B cell (primary cell): ENCODE data around the gene THAP4. TPM values are rescaled to one million over a fixed set of nuclear protein-coding genes. Genes with fewer than 3 reads are reported as not detected.
"Not testable (repeated sequence)": the region's sequence is repeated elsewhere in the genome, so short reads cannot be mapped to it uniquely, and the experiment has no call there.

ENCODE experiments used
- ATAC-seq: fragments of 200-7000 bp; cut with Tn5 transposase; one replicate; pipeline ENCODE4 v1.10.0; 2021; ENCODE audit warnings: low read depth, mild to moderate bottlenecking, moderate number of reproducible peaks, moderate library complexity
- CTCF ChIA-PET: fragments of 350-600 bp; sonication (Branson Sonifier 250); formaldehyde crosslinking; loops from one replicate; lab custom pipeline; 2021; ENCODE audit warnings: antibody characterized with exemption, inconsistent platforms; lab: Charles Lee
- POLR2A ChIA-PET: fragments of 350-600 bp; sonication (Branson Sonifier 250); formaldehyde crosslinking; loops from one replicate; lab custom pipeline; 2021; ENCODE audit warnings: antibody characterized with exemption; lab: Charles Lee
- DNase-seq: peaks from one replicate; pipeline ENCODE4 v3.0.0; 2013
- H2AFZ ChIP-seq: 2 replicates; pipeline ENCODE4 v1.6.1; 2012; ENCODE audit warnings: mild to moderate bottlenecking, low read depth, low read length; ENCODE audit not compliant: insufficient read depth, poor library complexity, severe bottlenecking
- H3K27ac ChIP-seq, 2 donors: 1 replicate in 1 of 2; 2 replicates in 1 of 2; pipeline ENCODE4 v1.5.1; 2012 to 2013; ENCODE audit warnings: low read length in 2 of 2, mild to moderate bottlenecking in 2 of 2, moderate library complexity in 1 of 2
- H3K27me3 ChIP-seq, 4 experiments: fragments of 200-600 bp in 1 of 4; sonication (generic) in 1 of 4; replicated peaks in 1 of 4; 1 replicate in 2 of 4; 2 replicates in 2 of 4; pipeline versions ENCODE4 v1.6.1 to v1.7.0; 2013 to 2016; ENCODE audit warnings: low read length in 3 of 4, mild to moderate bottlenecking in 2 of 4, mixed read lengths in 1 of 4, moderate library complexity in 1 of 4; ENCODE audit not compliant: insufficient read depth in 4 of 4, control insufficient read depth in 3 of 4; ENCODE audit errors: control extremely low read depth in 1 of 4
- H3K36me3 ChIP-seq, 2 experiments: replicated peaks in 1 of 2; 1 replicate in 1 of 2; 2 replicates in 1 of 2; pipeline versions ENCODE4 v1.6.1 to v1.7.1; 2013; ENCODE audit warnings: low read length in 1 of 2; ENCODE audit not compliant: insufficient read depth in 2 of 2, control insufficient read depth in 1 of 2; ENCODE audit errors: control extremely low read depth in 1 of 2, extremely low read depth in 1 of 2
- H3K4me1 ChIP-seq, 2 donors: fragments of 200-600 bp in 1 of 2; sonication (generic) in 1 of 2; 1 replicate in 1 of 2; 2 replicates in 1 of 2; pipeline versions ENCODE4 v1.5.1 to v1.6.1; 2013 to 2017; ENCODE audit warnings: low read length in 2 of 2; ENCODE audit not compliant: control insufficient read depth in 2 of 2, insufficient read depth in 2 of 2
- H3K4me2 ChIP-seq: replicated peaks from 2 replicates; pipeline ENCODE3; 2012; ENCODE audit warnings: mild to moderate bottlenecking, low read depth, low read length; ENCODE audit not compliant: poor library complexity, severe bottlenecking
- H3K4me3 ChIP-seq, 5 experiments: fragments of 200-600 bp in 1 of 5; sonication (generic) in 1 of 5; 1 replicate in 3 of 5; 2 replicates in 2 of 5; pipeline versions ENCODE4 v1.5.1 to v1.7.0; 2011 to 2016; ENCODE audit warnings: low read length in 4 of 5, mild to moderate bottlenecking in 4 of 5, low read depth in 2 of 5, control low read depth in 1 of 5, moderate library complexity in 1 of 5; ENCODE audit not compliant: insufficient read depth in 1 of 5; ENCODE audit errors: control extremely low read depth in 1 of 5, extremely low read depth in 1 of 5
- H3K79me2 ChIP-seq: fragments of 200-600 bp; sonication (generic); one replicate; pipeline ENCODE4 v1.6.0; 2016; ENCODE audit warnings: low read length; ENCODE audit not compliant: control insufficient read depth, insufficient read depth
- H3K9ac ChIP-seq: fragments of 200-600 bp; sonication (generic); 2 replicates; pipeline ENCODE4 v1.6.1; 2017; ENCODE audit warnings: mild to moderate bottlenecking, low read length, moderate library complexity
- H3K9me3 ChIP-seq, 3 donors: one replicate each; pipeline versions ENCODE4 v1.6.1 to v1.7.1; 2013; ENCODE audit warnings: low read length in 2 of 3; ENCODE audit not compliant: control insufficient read depth in 2 of 3, insufficient read depth in 1 of 3; ENCODE audit errors: control extremely low read depth in 1 of 3
- H4K20me1 ChIP-seq: 2 replicates; pipeline ENCODE4 v1.6.0; 2012; ENCODE audit warnings: mild to moderate bottlenecking, low read length; ENCODE audit not compliant: insufficient read depth, control insufficient read depth, poor library complexity, severe bottlenecking
- H3K27ac Mint-ChIP-seq: one replicate; pipeline ENCODE4 v1.8.0; 2021; ENCODE audit warnings: mixed read lengths
- H3K27me3 Mint-ChIP-seq: one replicate; pipeline ENCODE4 v1.8.0; 2021; ENCODE audit warnings: mixed read lengths
- H3K4me1 Mint-ChIP-seq: one replicate; pipeline ENCODE4 v1.8.0; 2021; ENCODE audit warnings: mixed read lengths
- H3K4me3 Mint-ChIP-seq: one replicate; pipeline ENCODE4 v1.8.0; 2021; ENCODE audit warnings: mixed read lengths
- H3K9me3 Mint-ChIP-seq: one replicate; pipeline ENCODE4 v1.8.0; 2022; ENCODE audit warnings: mixed read lengths; ENCODE audit not compliant: insufficient read depth
- EZH2 ChIP-seq: IDR thresholded peaks from 2 replicates; pipeline ENCODE4 v1.6.1; 2012; ENCODE audit warnings: borderline replicate concordance, low read depth, mild to moderate bottlenecking, moderate library complexity, low read length; ENCODE audit not compliant: insufficient read depth, poor library complexity, severe bottlenecking
- WGBS: methylation state at CpG from one replicate; pipeline ENCODE4 v1.1.5; 2013; ENCODE audit warnings: missing lambda C conversion rate; ENCODE audit not compliant: insufficient coverage; 5-methylcytosine and 5-hydroxymethylcytosine counted together
- intact Hi-C: fragments of 100-400 bp; cut with micrococcal nuclease; formaldehyde crosslinking; loops from one replicate; pipeline ENCODE4 v1.10.0; 2022
- polyA plus RNA-seq: library from polyadenylated mRNA; depleted of rRNA; stranded (reverse); fragments of >200 nt; gene quantifications from 2 replicates; pipeline ENCODE4 v1.2.3, GENCODE V29; 2012
- total RNA-seq, 2 donors: library from RNA; stranded (reverse); fragments of 120-200 nt in 1 of 2; gene quantifications; 1 replicate in 1 of 2; 2 replicates in 1 of 2; pipeline versions ENCODE4 v1.2.3 to v1.2.4, GENCODE V29; 2013 to 2022
- TF ChIP-seq, protein P1 (sequence below): fragments of 200-600 bp; IDR thresholded peaks from one replicate; pipeline ENCODE4 v1.8.0; 2022; ENCODE audit warnings: antibody characterized with exemption, mild to moderate bottlenecking

THAP4 gene
- total and polyA plus RNA-seq, 2 donors (not counting 1 experiment from before 2014, with no cell fraction given), result 26.5 to 41.0 TPM

DNA sequence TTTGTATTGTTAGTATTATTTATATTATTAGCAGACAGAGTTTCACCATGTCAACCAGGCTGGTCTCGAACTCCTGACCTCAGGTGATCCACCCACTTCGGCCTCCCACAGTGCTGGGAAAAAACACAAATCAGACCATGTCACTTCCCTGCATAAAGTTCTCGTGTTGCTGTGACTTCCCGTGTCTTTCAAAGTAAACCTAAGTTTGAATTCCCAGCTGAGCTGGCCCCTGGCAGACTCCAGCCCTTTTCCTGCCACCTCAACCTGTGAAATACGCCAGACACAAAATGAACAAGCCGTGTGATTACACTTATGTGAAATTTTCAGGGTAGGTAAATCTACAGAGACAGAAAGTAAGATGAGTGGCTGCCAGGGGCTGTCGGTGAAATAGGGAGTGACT is 70.5 kb downstream of the THAP4 start:
- H3K4me2 ChIP-seq, result no peak overlapping the region
- ChIA-PET POLR2A (no interaction called here), CTCF (no interaction called here)
- DNase-seq (no peak), ATAC-seq (no peak)
- TF ChIP-seq, protein P1, sequence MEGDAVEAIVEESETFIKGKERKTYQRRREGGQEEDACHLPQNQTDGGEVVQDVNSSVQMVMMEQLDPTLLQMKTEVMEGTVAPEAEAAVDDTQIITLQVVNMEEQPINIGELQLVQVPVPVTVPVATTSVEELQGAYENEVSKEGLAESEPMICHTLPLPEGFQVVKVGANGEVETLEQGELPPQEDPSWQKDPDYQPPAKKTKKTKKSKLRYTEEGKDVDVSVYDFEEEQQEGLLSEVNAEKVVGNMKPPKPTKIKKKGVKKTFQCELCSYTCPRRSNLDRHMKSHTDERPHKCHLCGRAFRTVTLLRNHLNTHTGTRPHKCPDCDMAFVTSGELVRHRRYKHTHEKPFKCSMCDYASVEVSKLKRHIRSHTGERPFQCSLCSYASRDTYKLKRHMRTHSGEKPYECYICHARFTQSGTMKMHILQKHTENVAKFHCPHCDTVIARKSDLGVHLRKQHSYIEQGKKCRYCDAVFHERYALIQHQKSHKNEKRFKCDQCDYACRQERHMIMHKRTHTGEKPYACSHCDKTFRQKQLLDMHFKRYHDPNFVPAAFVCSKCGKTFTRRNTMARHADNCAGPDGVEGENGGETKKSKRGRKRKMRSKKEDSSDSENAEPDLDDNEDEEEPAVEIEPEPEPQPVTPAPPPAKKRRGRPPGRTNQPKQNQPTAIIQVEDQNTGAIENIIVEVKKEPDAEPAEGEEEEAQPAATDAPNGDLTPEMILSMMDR, result no peak
- TF ChIP-seq EZH2, result no peak
- Mint-ChIP-seq H3K9me3 (no peaks in the 10 kb centered on the region), H3K4me1 (peaks cover 2% of the 10 kb centered on the region), H3K27ac (no peak overlapping the region), H3K4me3 (no peak overlapping the region), H3K27me3 (no peaks in the 10 kb centered on the region)
- H3K4me3 ChIP-seq, result no peak overlapping the region
- no peaks in the 10 kb centered on the region for H3K79me2 ChIP-seq
- intact Hi-C loops, result no loop called here
- no peaks in the 10 kb centered on the region for H3K4me1 ChIP-seq
- no peak overlapping the region for H3K9ac ChIP-seq
- no peaks in the 10 kb centered on the region for H3K27me3 ChIP-seq
- no peaks in the 10 kb centered on the region for H3K36me3 ChIP-seq
- no peaks in the 10 kb centered on the region for H3K9me3 ChIP-seq
- H2AFZ ChIP-seq, result no peak overlapping the region
- H4K20me1 ChIP-seq, result no peaks in the 10 kb centered on the region
- H3K27ac ChIP-seq, result no peak overlapping the region
- WGBS, result 88% methylated on average over 5 of the region's 7 CpGs

DNA sequence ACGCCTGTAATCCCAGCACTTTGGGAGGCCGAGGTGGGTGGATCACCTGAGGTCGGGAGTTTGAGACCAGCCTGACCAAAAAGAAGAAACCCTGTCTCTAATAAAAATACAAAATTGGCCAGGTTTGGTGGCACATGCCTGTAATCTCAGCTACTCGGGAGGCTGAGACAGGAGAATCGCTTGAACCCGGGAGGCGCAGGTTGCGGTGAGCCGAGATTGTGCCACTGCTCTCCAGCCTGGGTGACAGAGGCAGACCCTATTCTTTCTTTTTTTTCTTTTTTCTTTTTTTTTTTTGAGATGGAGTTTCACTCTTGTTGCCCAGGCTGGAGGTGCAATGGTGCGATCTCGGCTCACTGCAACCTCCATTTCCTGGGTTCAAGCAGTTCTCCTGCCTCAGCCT is 70.9 kb downstream of the THAP4 start:
- H3K27me3 Mint-ChIP-seq, H4K20me1 ChIP-seq, H3K79me2 ChIP-seq, DNase-seq, POLR2A ChIA-PET, H3K27me3 ChIP-seq, H3K4me3 ChIP-seq, H3K36me3 ChIP-seq, H3K4me1 Mint-ChIP-seq, CTCF ChIA-PET, H3K9me3 ChIP-seq, ATAC-seq, H3K27ac Mint-ChIP-seq, H3K9ac ChIP-seq, H2AFZ ChIP-seq, H3K27ac ChIP-seq, H3K4me2 ChIP-seq, H3K4me3 Mint-ChIP-seq, H3K9me3 Mint-ChIP-seq, intact Hi-C loops, H3K4me1 ChIP-seq: not testable (repeated sequence)
- 89% methylated on average over 7 of the region's 11 CpGs for WGBS
